HG03095 (cell line): ENCODE measurements around the gene HAX1.

Experiments used
- ATAC-seq: cut with Tn5 transposase; IDR thresholded peaks from one replicate; pipeline ENCODE4 v1.9.1; 2021; ENCODE audit warnings: moderate library complexity; ENCODE audit not compliant: unreplicated experiment

HAX1 gene

DNA sequence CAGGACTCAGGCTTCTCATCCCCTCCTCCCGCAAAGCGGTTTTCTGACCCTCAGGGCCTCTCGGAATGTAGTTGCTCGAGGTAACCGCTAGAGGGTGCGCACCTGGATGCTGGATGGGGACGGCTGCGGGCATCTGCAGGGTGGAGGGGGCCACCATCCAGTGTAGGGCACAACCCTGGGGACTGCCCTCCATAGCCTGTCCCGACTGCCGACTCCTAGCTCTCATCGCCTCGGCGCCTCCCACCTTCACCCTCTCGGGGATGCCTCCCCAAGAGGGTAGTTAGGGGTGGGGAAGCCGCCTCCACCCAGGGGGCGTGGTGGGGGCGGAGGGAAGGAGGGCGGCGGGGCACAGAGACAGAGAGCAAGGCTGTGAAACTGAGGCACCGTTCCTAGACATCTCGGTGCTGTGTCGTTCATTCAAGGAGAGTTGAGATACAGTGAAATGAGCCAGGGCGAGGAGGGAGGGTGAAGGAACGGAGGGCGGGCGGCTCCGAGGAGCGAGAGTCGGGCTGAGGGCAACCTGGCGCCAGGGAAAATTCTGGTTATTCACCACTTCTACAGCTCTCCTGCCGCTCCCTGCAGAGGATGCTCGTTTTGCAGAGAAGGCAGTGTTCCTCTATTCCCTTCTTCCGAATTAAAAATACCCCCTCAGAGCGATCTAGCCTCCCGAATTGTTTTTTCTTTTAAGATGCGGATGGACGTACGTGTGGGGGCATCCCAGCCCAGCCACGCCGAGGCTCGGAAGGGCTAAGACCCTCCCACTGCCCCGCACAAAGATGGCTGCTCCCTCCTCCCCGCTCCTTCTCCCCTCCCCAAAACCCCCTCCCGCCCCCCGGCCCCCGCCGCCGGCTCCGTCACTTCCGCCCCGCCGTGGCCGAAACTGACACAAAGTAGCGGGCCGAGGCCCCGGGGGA is 52.5 kb downstream of the HAX1 start, which contains the start of gene ATP8B2:
Gene ATP8B2 (plus strand): TSS at position 857 of the 914 bp plus-strand sequence. CDS start 2,617 bp downstream, outside the sequence.
- no peak for ATAC-seq
